K562 (cell line): Measurements from ENCODE around the gene MLYCD. TPM values are rescaled to one million over a fixed set of nuclear protein-coding genes. Genes with fewer than 3 reads are reported as not detected.
A peak's percentile ranks its signal among the peaks of the same experiment; 100 is the strongest.

Experiments
- CREBBP ChIP-seq: IDR thresholded peaks from one replicate; pipeline ENCODE4 v1.6.1; 2012; ENCODE audit warnings: low read depth, mild to moderate bottlenecking, control low read depth, inconsistent platforms, low read length
- DDX20 ChIP-seq: fragments of 450-650 bp; IDR thresholded peaks from 2 replicates; pipeline ENCODE4 v1.6.1; 2016; ENCODE audit warnings: missing genetic modification characterization, low read depth, mild to moderate bottlenecking, missing compliant biosample characterization, moderate library complexity
- ETV5 ChIP-seq: sonication (generic); formaldehyde crosslinking; IDR thresholded peaks from 2 replicates; pipeline ENCODE4 v1.4.0; 2020; ENCODE audit warnings: low read depth, mild to moderate bottlenecking, missing genetic modification reagents
- FOXA3 ChIP-seq, 2 experiments: fragments of 450-650 bp in 1 of 2; sonication (generic) in 1 of 2; formaldehyde crosslinking; IDR thresholded peaks in 1 of 2; conservative IDR thresholded peaks in 1 of 2; 2 replicates each; pipeline versions ENCODE4 v1.4.0 to v1.8.0; 2020 to 2022; ENCODE audit warnings: mild to moderate bottlenecking in 2 of 2, missing genetic modification reagents in 1 of 2
- FOXK1 ChIP-seq: sonication (generic); formaldehyde crosslinking; IDR thresholded peaks from 2 replicates; pipeline ENCODE4 v1.8.0; 2022; ENCODE audit warnings: missing genetic modification reagents, mild to moderate bottlenecking, borderline replicate concordance
- GTF2F1 ChIP-seq: IDR thresholded peaks from 2 replicates; pipeline ENCODE4 v1.6.1; 2011; ENCODE audit warnings: low read depth, low read length, improper control_type of control experiment
- HNRNPH1 ChIP-seq: fragments of 200-400 bp; formaldehyde crosslinking; optimal IDR thresholded peaks from 2 replicates; pipeline ENCODE3; 2017; ENCODE audit warnings: low read depth, mild to moderate bottlenecking, low read length, moderate library complexity
- HNRNPLL ChIP-seq: fragments of 200-400 bp; formaldehyde crosslinking; IDR thresholded peaks from 2 replicates; pipeline ENCODE4 v1.6.1; 2017; ENCODE audit warnings: low read length, low read depth, mild to moderate bottlenecking; ENCODE audit not compliant: poor library complexity, severe bottlenecking
- JUND ChIP-seq, 2 experiments: IDR thresholded peaks; 2 replicates in 1 of 2; 3 replicates in 1 of 2; pipeline ENCODE4 v1.6.1; 2011; ENCODE audit warnings: borderline replicate concordance in 2 of 2, low read depth in 2 of 2, low read length in 2 of 2, improper control_type of control experiment in 1 of 2, missing biosample characterization in 1 of 2, missing genetic modification characterization in 1 of 2, missing genetic modification reagents in 1 of 2
- KLF10 ChIP-seq: fragments of 250-450 bp; sonication (Bioruptor Pico); IDR thresholded peaks from 2 replicates; pipeline ENCODE4 v1.6.1; 2021; ENCODE audit warnings: matching md5 sums
- LCOR ChIP-seq: sonication (generic); formaldehyde crosslinking; IDR thresholded peaks from 2 replicates; pipeline ENCODE4 v1.8.0; 2022; ENCODE audit warnings: mild to moderate bottlenecking, missing genetic modification reagents
- MBD2 ChIP-seq: sonication (generic); IDR thresholded peaks from 2 replicates; pipeline ENCODE4 v1.6.1; 2016; ENCODE audit warnings: low read depth, borderline replicate concordance
- MTA3 ChIP-seq: fragments of 450-650 bp; formaldehyde crosslinking; IDR thresholded peaks from 2 replicates; pipeline ENCODE4 v1.6.1; 2017; ENCODE audit warnings: mild to moderate bottlenecking, borderline replicate concordance
- NFRKB ChIP-seq: fragments of 450-650 bp; IDR thresholded peaks from 2 replicates; pipeline ENCODE4 v1.6.1; 2016; ENCODE audit warnings: low read depth
- NR2C1 ChIP-seq, 2 experiments: fragments of 450-650 bp; IDR thresholded peaks; 2 replicates each; pipeline ENCODE4 v1.6.1; 2017; ENCODE audit warnings: mild to moderate bottlenecking in 2 of 2, antibody characterized with exemption in 1 of 2, inconsistent platforms in 1 of 2, missing compliant biosample characterization in 1 of 2, missing genetic modification characterization in 1 of 2
- NR2C2 ChIP-seq, 2 experiments: fragments of 200-800 bp in 1 of 2; sonication (Bioruptor generic) in 1 of 2; sonication (generic) in 1 of 2; formaldehyde crosslinking in 1 of 2; IDR thresholded peaks; 2 replicates each; pipeline versions ENCODE4 v1.6.1 to v1.8.0; 2016 to 2022; ENCODE audit warnings: mild to moderate bottlenecking in 1 of 2, missing compliant biosample characterization in 1 of 2, missing genetic modification characterization in 1 of 2, missing genetic modification reagents in 1 of 2
- NR4A1 ChIP-seq, 2 experiments: fragments of 250-450 bp in 1 of 2; fragments of 450-650 bp in 1 of 2; sonication (Bioruptor Pico) in 1 of 2; IDR thresholded peaks; 2 replicates each; pipeline versions ENCODE4 v1.4.0 to v1.6.1; 2016 to 2020; ENCODE audit warnings: mild to moderate bottlenecking in 2 of 2, missing compliant biosample characterization in 1 of 2, missing genetic modification characterization in 1 of 2, moderate library complexity in 1 of 2
- POLR2H ChIP-seq: IDR thresholded peaks from 2 replicates; pipeline ENCODE4 v1.6.1; 2016; ENCODE audit warnings: missing genetic modification characterization, low read depth, mild to moderate bottlenecking, control low read depth, missing compliant biosample characterization, moderate library complexity
- RBBP5 ChIP-seq: fragments of 200-600 bp; sonication (generic); IDR thresholded peaks from 2 replicates; pipeline ENCODE4 v1.6.1; 2012; ENCODE audit warnings: borderline replicate concordance, mild to moderate bottlenecking, low read length, control low read depth, inconsistent platforms; ENCODE audit not compliant: insufficient read depth, poor library complexity, severe bottlenecking
- RFX1 ChIP-seq: fragments of 450-650 bp; IDR thresholded peaks from 2 replicates; pipeline ENCODE4 v1.6.1; 2016; ENCODE audit warnings: mild to moderate bottlenecking, moderate library complexity
- ZNF133 ChIP-seq: fragments of 250-450 bp; sonication (Bioruptor Pico); IDR thresholded peaks from 2 replicates; pipeline ENCODE4 v1.4.0; 2020; ENCODE audit warnings: mild to moderate bottlenecking
- ZNF436 ChIP-seq: fragments of 250-450, 450-650 bp; sonication (Bioruptor Pico); formaldehyde crosslinking; IDR thresholded peaks from 2 replicates; pipeline ENCODE4 v1.7.0; 2020; ENCODE audit warnings: mild to moderate bottlenecking
- ZNF57 ChIP-seq: fragments of 450-650 bp; formaldehyde crosslinking; IDR thresholded peaks from 2 replicates; pipeline ENCODE4 v1.4.0; 2020; ENCODE audit warnings: mild to moderate bottlenecking, moderate library complexity
- polyA plus RNA-seq, 8 experiments: library from polyadenylated mRNA; depleted of rRNA in 4 of 8; stranded (reverse) in 5 of 8; unstranded in 3 of 8; fragments of >200 nt; fragmentation: Nextera tagmentation in 2 of 8; fragmentation: Illumina TruSeq in 1 of 8; extraction: Ambion mirVana in 2 of 8; extraction: Trizol in 1 of 8; gene quantifications; 2 replicates each; pipeline versions ENCODE4 v1.2.1 to v1.2.3, GENCODE V29; 2011 to 2014; ENCODE audit warnings: inconsistent platforms in 1 of 8, missing spikeins in 1 of 8
- total RNA-seq, 7 experiments: library from RNA; depleted of rRNA in 6 of 7; stranded (reverse); fragments of >200 nt in 6 of 7; fragmentation: Illumina TruSeq in 2 of 7; extraction: Trizol in 2 of 7; gene quantifications; 2 replicates each; pipeline versions ENCODE4 v1.2.1 to v1.2.3, GENCODE V29; 2011 to 2021; ENCODE audit warnings: low replicate concordance in 1 of 7
- TF ChIP-seq, protein P1 (sequence below): fragments of 450-650 bp; formaldehyde crosslinking; IDR thresholded peaks from 2 replicates; pipeline ENCODE4 v1.4.0; 2020; ENCODE audit warnings: mild to moderate bottlenecking, moderate library complexity
- TF ChIP-seq, protein P2 (sequence below): fragments of 450-650 bp; formaldehyde crosslinking; IDR thresholded peaks from 2 replicates; pipeline ENCODE4 v1.4.0; 2020; ENCODE audit warnings: mild to moderate bottlenecking, moderate library complexity

Gene MLYCD
- total and polyA plus RNA-seq, 9 of the 15 experiments (the other 6 are each of a cell fraction or from before 2014, with no cell fraction given): 0.15 to 2.0 (median 1.0) TPM

DNA sequence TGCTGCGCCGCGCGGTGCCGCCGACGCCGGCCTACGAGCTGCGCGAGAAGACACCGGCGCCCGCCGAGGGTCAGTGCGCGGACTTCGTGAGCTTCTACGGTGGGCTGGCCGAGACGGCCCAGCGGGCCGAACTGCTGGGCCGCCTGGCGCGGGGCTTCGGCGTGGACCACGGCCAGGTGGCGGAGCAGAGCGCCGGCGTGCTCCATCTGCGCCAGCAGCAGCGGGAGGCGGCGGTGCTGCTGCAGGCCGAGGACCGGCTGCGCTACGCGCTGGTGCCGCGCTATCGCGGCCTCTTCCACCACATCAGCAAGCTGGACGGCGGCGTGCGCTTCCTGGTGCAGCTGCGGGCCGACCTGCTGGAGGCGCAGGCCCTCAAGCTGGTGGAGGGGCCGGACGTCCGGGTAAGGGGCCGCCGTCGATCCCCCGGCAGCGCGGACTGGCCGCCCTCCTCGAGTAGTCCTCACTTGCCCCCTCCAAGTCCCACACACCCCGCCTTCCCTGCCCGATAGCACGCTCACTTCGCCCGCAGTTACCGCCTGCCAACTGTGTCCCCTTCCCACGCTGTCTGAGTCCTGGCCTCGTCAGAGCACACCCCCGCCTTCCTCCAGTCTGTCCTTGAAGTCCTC, 470 bp downstream of the MLYCD start (continued):
- TF ChIP-seq JUND (IDR thresholded peaks at IDR 0.05; ENCODE audit: borderline replicate concordance, low read depth, low read length) (no peak), JUND (tag; IDR thresholded peaks at IDR 0.05; ENCODE audit: borderline replicate concordance, low read depth, low read length) (no peak), ZNF57 (CRISPR knock-in tag) (no peak), NR2C2 (CRISPR knock-in tag; IDR thresholded peaks at IDR 0.05) (no peak; the same call in 1 of the 2 replicates), NR2C2 (tag; IDR thresholded peaks at IDR 0.05) (no peak), MTA3 (peak; percentile 59; the same call in 1 of the 2 replicates), ZNF133 (CRISPR knock-in tag) (no peak), NR2C1 (IDR thresholded peaks at IDR 0.05) (no peak), NR2C1 (tag; IDR thresholded peaks at IDR 0.05) (no peak), FOXK1 (CRISPR knock-in tag) (no peak; the same call in 1 of the 2 replicates), ETV5 (CRISPR knock-in tag) (peak; percentile 56; the same call in 1 of the 2 replicates), KLF10 (CRISPR knock-in tag) (no peak), RFX1 (no peak), DDX20 (tag) (no peak), MBD2 (no peak), CREBBP (no peak), FOXA3 (CRISPR knock-in tag; conservative IDR thresholded peaks at IDR 0.05 in 1 of 2, IDR thresholded peaks at IDR 0.05 in 1 of 2) (no peak), HNRNPH1 (no peak), NFRKB (no peak), NR4A1 (CRISPR knock-in tag; IDR thresholded peaks at IDR 0.05) (no peak), NR4A1 (tag; IDR thresholded peaks at IDR 0.05) (0 out of 2 replicates have a peak, but pooled peaks have one; percentile 22), GTF2F1 (no peak), LCOR (CRISPR knock-in tag) (no peak), POLR2H (tag) (no peak), RBBP5 (peak; percentile 82), ZNF436 (CRISPR knock-in tag) (no peak), HNRNPLL (peak; percentile 76)
- TF ChIP-seq, protein P1, sequence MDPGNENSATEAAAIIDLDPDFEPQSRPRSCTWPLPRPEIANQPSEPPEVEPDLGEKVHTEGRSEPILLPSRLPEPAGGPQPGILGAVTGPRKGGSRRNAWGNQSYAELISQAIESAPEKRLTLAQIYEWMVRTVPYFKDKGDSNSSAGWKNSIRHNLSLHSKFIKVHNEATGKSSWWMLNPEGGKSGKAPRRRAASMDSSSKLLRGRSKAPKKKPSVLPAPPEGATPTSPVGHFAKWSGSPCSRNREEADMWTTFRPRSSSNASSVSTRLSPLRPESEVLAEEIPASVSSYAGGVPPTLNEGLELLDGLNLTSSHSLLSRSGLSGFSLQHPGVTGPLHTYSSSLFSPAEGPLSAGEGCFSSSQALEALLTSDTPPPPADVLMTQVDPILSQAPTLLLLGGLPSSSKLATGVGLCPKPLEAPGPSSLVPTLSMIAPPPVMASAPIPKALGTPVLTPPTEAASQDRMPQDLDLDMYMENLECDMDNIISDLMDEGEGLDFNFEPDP (CRISPR knock-in tag): no peak
- TF ChIP-seq, protein P2, sequence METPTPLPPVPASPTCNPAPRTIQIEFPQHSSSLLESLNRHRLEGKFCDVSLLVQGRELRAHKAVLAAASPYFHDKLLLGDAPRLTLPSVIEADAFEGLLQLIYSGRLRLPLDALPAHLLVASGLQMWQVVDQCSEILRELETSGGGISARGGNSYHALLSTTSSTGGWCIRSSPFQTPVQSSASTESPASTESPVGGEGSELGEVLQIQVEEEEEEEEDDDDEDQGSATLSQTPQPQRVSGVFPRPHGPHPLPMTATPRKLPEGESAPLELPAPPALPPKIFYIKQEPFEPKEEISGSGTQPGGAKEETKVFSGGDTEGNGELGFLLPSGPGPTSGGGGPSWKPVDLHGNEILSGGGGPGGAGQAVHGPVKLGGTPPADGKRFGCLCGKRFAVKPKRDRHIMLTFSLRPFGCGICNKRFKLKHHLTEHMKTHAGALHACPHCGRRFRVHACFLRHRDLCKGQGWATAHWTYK (CRISPR knock-in tag): no peak
